Gastroesophageal sphincter (tissue), 3 donors: ENCODE results near the gene GK.

Experiments
- CTCF ChIP-seq, 4 experiments: fragments of 200-600 bp in 2 of 4; fragments of 450-650 bp in 2 of 4; sonication (generic) in 1 of 4; IDR thresholded peaks; one replicate each; pipeline ENCODE4 v1.5.1; 2017 to 2019; ENCODE audit warnings: antibody characterized with exemption in 4 of 4, mild to moderate bottlenecking in 2 of 4, moderate library complexity in 2 of 4
- EP300 ChIP-seq: sonication (generic); formaldehyde crosslinking; IDR thresholded peaks from one replicate; pipeline ENCODE4 v1.6.1; 2017; ENCODE audit warnings: antibody characterized with exemption, mild to moderate bottlenecking
- POLR2A ChIP-seq, 2 donors: fragments of 450-650 bp; IDR thresholded peaks; one replicate each; pipeline ENCODE4 v1.6.1; 2017; ENCODE audit warnings: antibody characterized with exemption in 2 of 2, mild to moderate bottlenecking in 2 of 2, moderate library complexity in 1 of 2
- POLR2AphosphoS5 ChIP-seq: sonication (generic); formaldehyde crosslinking; IDR thresholded peaks from one replicate; pipeline ENCODE4 v1.6.1; 2017; ENCODE audit warnings: antibody characterized with exemption

DNA sequence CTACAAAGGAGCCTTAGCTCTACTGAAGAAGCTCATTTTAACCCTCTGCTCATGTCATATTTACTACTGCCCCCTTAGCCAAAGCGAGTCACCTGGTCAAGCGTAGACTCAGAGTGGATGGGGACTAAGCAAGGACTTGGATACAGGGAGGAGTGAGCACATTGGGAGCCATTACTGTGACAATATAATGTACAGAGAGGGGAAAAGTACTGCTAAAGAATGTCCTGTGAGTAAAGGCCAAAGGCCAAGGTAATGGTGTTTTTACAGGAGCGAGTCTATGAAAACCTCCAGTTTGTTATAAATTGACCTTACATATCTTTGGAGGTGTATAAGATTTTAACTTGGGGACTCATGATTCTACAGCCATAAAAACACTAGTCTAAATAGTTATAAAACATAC lies 10.6 kb upstream of the GK start:
- no peak for TF ChIP-seq CTCF (IDR thresholded peaks at IDR 0.05)
- no peak for TF ChIP-seq EP300
- TF ChIP-seq POLR2A (IDR thresholded peaks at IDR 0.05) = no peak
- TF ChIP-seq POLR2AphosphoS5 = no peak
